ENCODE measurements around the gene ATAD1.
A peak's percentile ranks its signal among the peaks of the same experiment; 100 is the strongest.

Gene ATAD1

GRCh38 chr10:87799860-87800259 lies 18.2 kb downstream of the ATAD1 start:
- H3K27ac ChIP-seq (ENCODE audit: low read depth, low read length, severe bottlenecking) = no peak overlapping the region
- peaks cover 42% of the 10 kb centered on the region for H3K9me3 ChIP-seq (ENCODE audit: control insufficient read depth, low read length)
- H3K4me1 ChIP-seq (ENCODE audit: control insufficient read depth, insufficient read depth, low read length, poor library complexity, severe bottlenecking) = no peaks in the 10 kb centered on the region
- no CpG with 5 or more reads among the region's 1 CpG for WGBS, 2 experiments (ENCODE audit: insufficient coverage in 2 of 2)
- H3K4me3 ChIP-seq (ENCODE audit: extremely low read depth, insufficient read depth, low read length, poor library complexity, severe bottlenecking) = no peak overlapping the region
- H3K36me3 ChIP-seq (ENCODE audit: control insufficient read depth, insufficient read depth, low read length) = peaks cover 77% of the 10 kb centered on the region

DNA sequence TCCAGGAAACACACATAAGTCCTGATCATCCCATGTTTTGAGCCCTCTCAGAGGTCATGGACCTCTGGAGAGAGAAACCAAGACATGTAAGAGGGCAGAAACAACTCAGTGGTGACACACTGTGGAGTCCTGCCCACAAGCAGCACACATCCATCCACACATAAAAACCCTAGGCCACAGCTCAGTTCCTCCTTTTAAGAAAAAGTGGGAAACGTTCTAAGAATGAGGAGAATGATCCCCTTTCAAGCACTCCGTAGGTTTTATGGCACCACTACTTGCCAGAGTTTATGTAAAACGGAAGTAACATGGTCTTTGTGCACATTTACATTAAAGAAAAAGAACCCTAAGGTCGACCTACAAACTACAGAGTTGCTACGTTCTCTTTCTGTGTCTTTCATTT lies 19.9 kb downstream of the ATAD1 start:
- peaks cover 68% of the 10 kb centered on the region for H3K36me3 ChIP-seq (ENCODE audit: control insufficient read depth, insufficient read depth, low read length)
- H3K4me1 ChIP-seq (ENCODE audit: control insufficient read depth, insufficient read depth, low read length, poor library complexity, severe bottlenecking) = no peaks in the 10 kb centered on the region
- no peak overlapping the region for H3K4me3 ChIP-seq (ENCODE audit: extremely low read depth, insufficient read depth, low read length, poor library complexity, severe bottlenecking)
- peaks cover 27% of the 10 kb centered on the region for H3K9me3 ChIP-seq (ENCODE audit: control insufficient read depth, low read length)
- WGBS, 2 experiments (ENCODE audit: insufficient coverage in 2 of 2) = 92 to 100% methylated on average over 3 to 5 of the region's 5 CpGs
- H3K27ac ChIP-seq (ENCODE audit: low read depth, low read length, severe bottlenecking) = no peak overlapping the region

DNA sequence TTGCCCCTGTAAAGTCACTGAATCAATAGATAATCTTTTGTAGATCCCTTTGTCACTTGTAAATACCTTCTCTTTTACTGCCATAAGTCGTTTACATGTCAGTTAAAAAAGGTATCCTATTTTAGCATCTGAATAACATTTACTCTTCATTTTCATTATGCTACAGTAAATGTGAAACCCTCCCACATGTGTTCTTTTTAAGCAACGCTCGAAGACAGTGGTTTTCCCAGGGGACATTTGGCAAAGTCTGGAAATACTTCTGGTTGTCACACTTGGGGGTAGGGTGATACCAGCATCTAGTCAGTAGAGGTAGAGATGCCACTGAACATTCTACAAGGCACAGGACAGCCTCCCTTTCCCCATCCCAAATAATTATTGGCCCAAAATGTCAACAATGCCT lies 23.7 kb downstream of the ATAD1 start:
- Histone ChIP-seq H3K4me1 (ENCODE audit: control insufficient read depth, insufficient read depth, low read length, poor library complexity, severe bottlenecking) (no peaks in the 10 kb centered on the region), H3K27ac (ENCODE audit: low read depth, low read length, severe bottlenecking) (no peak overlapping the region), H3K9me3 (ENCODE audit: control insufficient read depth, low read length) (peaks cover 7% of the 10 kb centered on the region), H3K36me3 (ENCODE audit: control insufficient read depth, insufficient read depth, low read length) (peaks cover 67% of the 10 kb centered on the region), H3K4me3 (ENCODE audit: extremely low read depth, insufficient read depth, low read length, poor library complexity, severe bottlenecking) (no peak overlapping the region)
- WGBS, 2 experiments (ENCODE audit: insufficient coverage in 2 of 2) = 80% methylated on average over 1 of the region's 3 CpGs

GRCh38 chr10:87790185-87790584 lies 27.8 kb downstream of the ATAD1 start:
- H3K36me3 ChIP-seq (ENCODE audit: control insufficient read depth, insufficient read depth, low read length) = peaks cover 35% of the 10 kb centered on the region
- no peaks in the 10 kb centered on the region for H3K9me3 ChIP-seq (ENCODE audit: control insufficient read depth, low read length)
- no peak overlapping the region for H3K27ac ChIP-seq (ENCODE audit: low read depth, low read length, severe bottlenecking)
- no peaks in the 10 kb centered on the region for H3K4me1 ChIP-seq (ENCODE audit: control insufficient read depth, insufficient read depth, low read length, poor library complexity, severe bottlenecking)
- no CpG with 5 or more reads among the region's 3 CpGs for WGBS, 2 experiments (ENCODE audit: insufficient coverage in 2 of 2)
- H3K4me3 ChIP-seq (ENCODE audit: extremely low read depth, insufficient read depth, low read length, poor library complexity, severe bottlenecking) = no peak overlapping the region

DNA sequence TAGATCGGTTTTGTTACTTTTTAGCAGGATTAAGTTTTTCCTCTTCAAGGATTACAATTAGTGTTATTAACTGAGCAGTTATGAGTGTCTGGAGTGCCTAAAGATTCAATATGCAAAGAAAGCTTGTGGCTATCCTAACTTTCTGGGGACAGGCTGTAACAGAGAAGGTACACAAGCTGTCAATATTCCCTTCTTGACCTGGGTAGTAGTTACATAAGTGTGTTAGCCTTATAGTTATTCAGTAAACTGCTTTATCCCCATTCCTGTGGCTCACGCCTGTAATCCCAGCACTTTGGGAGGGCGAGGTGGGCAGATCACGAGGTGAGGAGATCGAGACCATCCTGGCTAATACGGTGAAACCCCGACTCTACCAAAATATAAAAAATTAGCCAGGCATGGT lies 31.6 kb downstream of the ATAD1 start:
- no peaks in the 10 kb centered on the region for H3K9me3 ChIP-seq (ENCODE audit: control insufficient read depth, low read length)
- H3K36me3 ChIP-seq (ENCODE audit: control insufficient read depth, insufficient read depth, low read length) = peaks cover 35% of the 10 kb centered on the region
- H3K4me1 ChIP-seq (ENCODE audit: control insufficient read depth, insufficient read depth, low read length, poor library complexity, severe bottlenecking) = no peaks in the 10 kb centered on the region
- WGBS, 2 experiments (ENCODE audit: insufficient coverage in 2 of 2) = 78 to 100% methylated on average over 5 to 6 of the region's 7 CpGs
- no peak overlapping the region for H3K4me3 ChIP-seq (ENCODE audit: extremely low read depth, insufficient read depth, low read length, poor library complexity, severe bottlenecking)
- H3K27ac ChIP-seq (ENCODE audit: low read depth, low read length, severe bottlenecking) = no peak overlapping the region

DNA sequence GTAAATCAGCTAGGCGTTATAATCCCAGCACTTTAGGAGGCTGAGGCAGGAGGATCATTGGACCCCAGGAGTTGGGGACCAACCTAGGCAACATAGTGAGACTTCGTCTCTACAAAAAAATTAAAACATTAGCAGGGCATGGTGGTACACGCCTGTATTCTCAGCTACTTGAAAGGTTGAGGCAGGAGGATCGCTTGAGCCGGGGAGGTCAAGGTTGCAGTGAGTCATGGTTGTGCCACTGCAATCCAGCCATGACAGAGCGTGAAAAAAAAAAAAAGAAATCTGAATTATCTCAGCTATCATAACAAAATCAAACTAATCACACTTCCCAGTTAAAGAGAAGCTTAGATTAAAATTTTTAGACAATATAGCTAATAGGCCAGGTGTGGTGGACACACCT lies 35.3 kb downstream of the ATAD1 start:
- Histone ChIP-seq H3K4me3 (ENCODE audit: extremely low read depth, insufficient read depth, low read length, poor library complexity, severe bottlenecking) (no peak overlapping the region), H3K4me1 (ENCODE audit: control insufficient read depth, insufficient read depth, low read length, poor library complexity, severe bottlenecking) (no peaks in the 10 kb centered on the region), H3K27ac (ENCODE audit: low read depth, low read length, severe bottlenecking) (no peak overlapping the region), H3K36me3 (ENCODE audit: control insufficient read depth, insufficient read depth, low read length) (peaks cover 37% of the 10 kb centered on the region), H3K9me3 (ENCODE audit: control insufficient read depth, low read length) (no peaks in the 10 kb centered on the region)
- WGBS, 2 experiments (ENCODE audit: insufficient coverage in 2 of 2) = 92% methylated on average over 1 to 4 of the region's 6 CpGs

GRCh38 chr10:87781545-87781944 lies 36.5 kb downstream of the ATAD1 start:
- Histone ChIP-seq H3K4me3 (ENCODE audit: extremely low read depth, insufficient read depth, low read length, poor library complexity, severe bottlenecking) (no peak overlapping the region), H3K27ac (ENCODE audit: low read depth, low read length, severe bottlenecking) (no peak overlapping the region), H3K4me1 (ENCODE audit: control insufficient read depth, insufficient read depth, low read length, poor library complexity, severe bottlenecking) (peaks cover under 1% of the 10 kb centered on the region), H3K36me3 (ENCODE audit: control insufficient read depth, insufficient read depth, low read length) (peaks cover 38% of the 10 kb centered on the region), H3K9me3 (ENCODE audit: control insufficient read depth, low read length) (no peaks in the 10 kb centered on the region)
- no CpG with 5 or more reads among the region's 2 CpGs for WGBS, 2 experiments (ENCODE audit: insufficient coverage in 2 of 2)

DNA sequence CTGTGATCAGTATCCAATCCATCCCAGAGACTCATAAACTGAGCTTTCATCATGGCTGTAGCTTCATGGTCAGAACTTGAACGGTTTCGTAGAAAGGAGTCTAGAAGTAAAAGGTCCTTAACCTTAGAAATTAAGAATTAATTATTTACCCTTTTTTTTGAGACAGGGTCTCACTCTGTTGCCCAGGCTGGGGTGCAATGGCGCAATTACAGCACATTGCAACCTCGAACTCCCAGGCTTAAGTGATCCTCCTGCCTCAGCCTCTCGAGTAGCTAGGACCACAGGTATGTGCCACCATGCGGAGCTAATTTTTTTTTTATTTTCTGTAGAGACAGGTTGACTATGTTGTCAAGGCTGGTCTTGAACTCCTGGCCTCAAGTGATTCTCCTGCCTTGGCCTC lies 41.7 kb downstream of the ATAD1 start:
- Histone ChIP-seq H3K36me3 (ENCODE audit: control insufficient read depth, insufficient read depth, low read length) (peaks cover 35% of the 10 kb centered on the region), H3K27ac (ENCODE audit: low read depth, low read length, severe bottlenecking) (no peak overlapping the region), H3K4me1 (ENCODE audit: control insufficient read depth, insufficient read depth, low read length, poor library complexity, severe bottlenecking) (peaks cover 7% of the 10 kb centered on the region), H3K4me3 (ENCODE audit: extremely low read depth, insufficient read depth, low read length, poor library complexity, severe bottlenecking) (no peak overlapping the region), H3K9me3 (ENCODE audit: control insufficient read depth, low read length) (no peaks in the 10 kb centered on the region)
- 91 to 97% methylated on average over 4 to 5 of the region's 6 CpGs for WGBS, 2 experiments (ENCODE audit: insufficient coverage in 2 of 2)

- 75 to 90% methylated on average over 1 to 2 of the region's 4 CpGs for WGBS, 2 experiments (ENCODE audit: insufficient coverage in 2 of 2)
- H3K27ac ChIP-seq (ENCODE audit: low read depth, low read length, severe bottlenecking) = peak overlapping the region; percentile 33
- H3K36me3 ChIP-seq (ENCODE audit: control insufficient read depth, insufficient read depth, low read length) = peaks cover 34% of the 10 kb centered on the region
- H3K9me3 ChIP-seq (ENCODE audit: control insufficient read depth, low read length) = no peaks in the 10 kb centered on the region
- peaks cover 7% of the 10 kb centered on the region for H3K4me1 ChIP-seq (ENCODE audit: control insufficient read depth, insufficient read depth, low read length, poor library complexity, severe bottlenecking)
- H3K4me3 ChIP-seq (ENCODE audit: extremely low read depth, insufficient read depth, low read length, poor library complexity, severe bottlenecking) = no peak overlapping the region
These were observed 42.3 kb downstream of the ATAD1 start for GRCh38 chr10:87775766-87776165.

DNA sequence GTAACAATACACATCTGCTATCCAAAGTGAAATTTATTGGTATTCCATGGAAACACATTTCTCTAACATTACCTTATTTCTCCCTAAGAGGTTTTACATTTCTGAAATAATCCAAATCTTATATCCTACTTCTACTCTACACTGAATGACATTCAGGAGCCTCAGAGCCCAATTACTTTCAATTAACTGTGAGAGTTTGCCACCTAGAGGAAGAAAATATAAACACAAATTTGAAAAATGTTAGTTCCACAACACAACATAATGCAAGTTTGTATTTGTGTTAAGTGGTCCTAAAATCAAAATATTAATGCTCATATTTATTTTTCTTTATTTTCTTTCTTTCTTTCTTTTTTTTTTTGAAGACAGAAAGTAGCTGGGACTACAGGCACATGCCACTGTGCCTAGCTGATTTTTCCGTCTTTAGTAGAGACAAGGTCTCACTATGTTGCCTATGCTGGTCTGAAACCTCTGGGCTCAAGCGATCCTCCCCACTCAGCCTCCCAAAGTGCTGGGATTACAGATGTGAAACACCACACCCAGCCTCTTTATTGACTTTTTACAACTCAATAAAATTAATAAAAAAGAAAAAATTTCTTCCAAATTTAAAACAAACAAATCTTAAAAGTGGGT lies 46.0 kb downstream of the ATAD1 start:
- Histone ChIP-seq H3K9me3 (ENCODE audit: control insufficient read depth, low read length) (no peaks in the 10 kb centered on the region), H3K4me3 (ENCODE audit: extremely low read depth, insufficient read depth, low read length, poor library complexity, severe bottlenecking) (no peak overlapping the region), H3K27ac (ENCODE audit: low read depth, low read length, severe bottlenecking) (no peak overlapping the region), H3K36me3 (ENCODE audit: control insufficient read depth, insufficient read depth, low read length) (peaks cover 46% of the 10 kb centered on the region), H3K4me1 (ENCODE audit: control insufficient read depth, insufficient read depth, low read length, poor library complexity, severe bottlenecking) (peaks cover 7% of the 10 kb centered on the region)
- 100% methylated on average over 1 of the region's 2 CpGs; no CpG with 5 or more reads in 1 of the 2 experiments for WGBS, 2 experiments (ENCODE audit: insufficient coverage in 2 of 2)

DNA sequence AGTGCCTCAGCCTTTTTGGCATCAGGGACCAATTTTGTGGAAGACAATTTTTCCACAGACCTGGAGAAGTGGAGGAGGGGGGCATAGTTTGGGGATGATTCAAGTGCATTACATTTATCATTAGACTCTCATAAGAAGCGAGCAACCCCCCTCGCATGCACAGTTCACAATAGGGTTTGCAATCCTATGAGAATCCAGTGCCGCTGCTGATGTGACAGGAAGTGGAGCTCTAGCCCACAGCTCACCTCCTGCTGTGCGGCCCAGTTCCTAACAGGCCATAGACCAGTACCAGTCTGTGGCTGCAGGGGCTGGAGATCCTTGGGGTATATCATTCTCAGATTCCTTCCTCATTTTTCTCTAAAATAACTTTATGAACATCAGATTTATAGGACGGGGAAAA lies 50.8 kb downstream of the ATAD1 start:
- Histone ChIP-seq H3K4me1 (ENCODE audit: control insufficient read depth, insufficient read depth, low read length, poor library complexity, severe bottlenecking) (no peaks in the 10 kb centered on the region), H3K36me3 (ENCODE audit: control insufficient read depth, insufficient read depth, low read length) (peaks cover 46% of the 10 kb centered on the region), H3K4me3 (ENCODE audit: extremely low read depth, insufficient read depth, low read length, poor library complexity, severe bottlenecking) (no peak overlapping the region), H3K9me3 (ENCODE audit: control insufficient read depth, low read length) (no peaks in the 10 kb centered on the region), H3K27ac (ENCODE audit: low read depth, low read length, severe bottlenecking) (no peak overlapping the region)
- 88 to 91% methylated on average over 2 to 4 of the region's 5 CpGs for whole genome bisulfite sequencing, 2 experiments (ENCODE audit: insufficient coverage in 2 of 2)
